ENCODE measurements around the gene CUEDC1. TPM values are rescaled to one million over a fixed set of nuclear protein-coding genes. Genes with fewer than 3 reads are reported as not detected.

CUEDC1 gene
- total and polyA plus RNA-seq, 11 donors, result 29.6 to 68.5 (median 42.2) TPM

DNA sequence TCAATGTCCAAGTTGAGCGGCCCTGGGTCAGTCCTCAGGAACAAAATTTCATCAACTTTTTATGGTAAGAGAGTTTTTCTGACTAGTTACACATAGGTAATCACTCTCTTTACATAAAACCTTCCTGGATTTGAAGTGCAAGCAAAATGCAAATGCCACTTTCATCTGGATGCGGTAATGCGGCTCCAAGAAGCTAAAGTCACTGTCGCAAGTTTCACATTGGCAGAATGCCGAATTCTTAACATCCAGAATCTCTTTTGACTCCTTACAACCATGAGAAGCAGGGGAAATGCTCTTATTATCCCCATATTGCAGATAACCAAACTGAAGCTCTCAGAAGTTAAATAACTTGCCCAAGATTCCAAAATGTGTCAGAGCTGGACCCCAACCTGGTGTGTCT lies 135.3 kb downstream of the CUEDC1 start:
- 93 to 95% (median 94%) methylated on average over 5 of the region's 5 CpGs for WGBS, 4 donors
- intact Hi-C loops (cut with DNase I), result loop anchor here in 1 of 10 donors (10.0 kb wide), 1 partner anchor 55 kb away; no protein-coding TSS in a partner anchor
- no peaks in the 10 kb centered on the region for H3K9me3 ChIP-seq

GRCh38 chr17:57819285-57819684 lies 135.9 kb downstream of the CUEDC1 start:
- Histone ChIP-seq H3K36me3 (no peaks in the 10 kb centered on the region), H3K4me1 (no peaks in the 10 kb centered on the region), H3K27ac (no peak overlapping the region), H3K4me3 (no peak overlapping the region), H3K9me3 (no peaks in the 10 kb centered on the region), H3K27me3 (peaks cover 0 to 6% (median 0%) of the 10 kb centered on the region in 9 donors)
- ATAC-seq (no peak), DNase-seq (no peak)
- 77 to 87% (median 83%) methylated on average over 2 of the region's 2 CpGs for WGBS, 4 donors
- TF ChIP-seq CTCF (IDR thresholded peaks at IDR 0.05), result no peak
- TF ChIP-seq POLR2A (IDR thresholded peaks at IDR 0.05), result no peak
- intact Hi-C loops (cut with DNase I), result no loop called here

More for the DNA sequence above, 135.3 kb downstream of the CUEDC1 start:
- Histone ChIP-seq H3K27me3 (peaks cover 0 to 6% (median 0%) of the 10 kb centered on the region in 9 donors), H3K4me3 (no peak overlapping the region), H3K27ac (no peak overlapping the region), H3K4me1 (no peaks in the 10 kb centered on the region), H3K36me3 (no peaks in the 10 kb centered on the region)
- no peak for DNase-seq
- TF ChIP-seq CTCF (IDR thresholded peaks at IDR 0.05), result no peak
- TF ChIP-seq POLR2A (IDR thresholded peaks at IDR 0.05), result no peak
- no peak for ATAC-seq

GRCh38 chr17:57818066-57818465 lies 137.1 kb downstream of the CUEDC1 start:
- 84 to 87% (median 85%) methylated on average over 9 of the region's 9 CpGs for WGBS, 4 donors
- no peak overlapping the region for H3K27ac ChIP-seq

DNA sequence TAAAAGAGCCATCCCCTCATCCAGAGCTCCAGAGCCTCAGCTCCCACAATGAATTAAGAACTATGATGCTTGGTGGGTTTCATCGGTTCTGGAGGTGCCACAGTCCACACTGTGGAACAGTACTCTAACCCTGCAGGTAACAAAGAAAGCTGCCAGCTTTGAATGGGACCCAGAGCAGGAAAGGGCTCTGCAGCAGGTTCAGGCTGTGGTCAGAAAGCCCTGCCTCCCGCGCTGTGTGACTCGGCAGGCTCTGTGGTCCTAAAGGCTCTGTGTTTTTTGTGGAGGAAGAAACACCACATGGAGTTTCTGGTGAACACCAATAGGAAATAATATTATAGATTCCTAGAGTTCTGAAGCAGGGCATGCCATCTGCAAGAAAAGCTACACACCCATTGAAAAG lies 137.9 kb downstream of the CUEDC1 start:
- no peak for TF ChIP-seq POLR2A (IDR thresholded peaks at IDR 0.05)
- TF ChIP-seq CTCF (IDR thresholded peaks at IDR 0.05), result no peak
- intact Hi-C loops (cut with DNase I), result no loop called here

More at GRCh38 chr17:57818066-57818465, 137.1 kb downstream of the CUEDC1 start:
- ATAC-seq, result no peak
- Histone ChIP-seq H3K9me3 (no peaks in the 10 kb centered on the region), H3K4me3 (no peak overlapping the region), H3K4me1 (no peaks in the 10 kb centered on the region), H3K36me3 (no peaks in the 10 kb centered on the region), H3K27me3 (peaks cover 0 to 6% (median 0%) of the 10 kb centered on the region in 9 donors)
- no peak for DNase-seq
- TF ChIP-seq CTCF (IDR thresholded peaks at IDR 0.05), result no peak
- intact Hi-C loops (cut with DNase I), result no loop called here

More for the DNA sequence above, 137.9 kb downstream of the CUEDC1 start:
- H3K4me3 ChIP-seq, result no peak overlapping the region
- no peaks in the 10 kb centered on the region for H3K36me3 ChIP-seq
- WGBS, 4 donors, result 93 to 96% (median 95%) methylated on average over 4 of the region's 4 CpGs
- H3K27me3 ChIP-seq, result peaks cover 0 to 6% (median 0%) of the 10 kb centered on the region in 9 donors
- H3K9me3 ChIP-seq, result no peaks in the 10 kb centered on the region
- peaks cover 0 to 2% (median 0%) of the 10 kb centered on the region in 12 donors for H3K4me1 ChIP-seq
- ATAC-seq, result no peak
- H3K27ac ChIP-seq, result no peak overlapping the region
- no peak for DNase-seq

All from heart left ventricle (tissue), 16 donors.